ENCODE results near the gene CHAT. TPM values are rescaled to one million over a fixed set of nuclear protein-coding genes. Genes with fewer than 3 reads are reported as not detected.

CHAT gene
- total RNA-seq, 2 experiments from 2014 or later: not detected

- Histone ChIP-seq H3K4me3 (ENCODE audit: low read depth, low read length, poor library complexity, severe bottlenecking) (no peak overlapping the region), H3K4me1 (ENCODE audit: insufficient read depth, low read length, poor library complexity, severe bottlenecking) (no peaks in the 10 kb centered on the region), H3K4me2 (ENCODE audit: low read length) (no peak overlapping the region), H3K27ac (ENCODE audit: low read depth, low read length, poor library complexity, severe bottlenecking) (no peak overlapping the region), H3K9me2 (ENCODE audit: insufficient read depth, low read length) (no peaks in the 10 kb centered on the region), H3K36me3 (ENCODE audit: insufficient read depth, low read length) (no peaks in the 10 kb centered on the region), H2AFZ (ENCODE audit: low read length) (no peak overlapping the region), H3K9me3 (ENCODE audit: low read length) (no peaks in the 10 kb centered on the region), H3K79me2 (ENCODE audit: insufficient read depth, low read depth, low read length) (no peaks in the 10 kb centered on the region), H4K20me1 (ENCODE audit: insufficient read depth, low read length) (no peaks in the 10 kb centered on the region)
- no peak for DNase-seq (ENCODE audit: low spot score)
- TF ChIP-seq EZH2phosphoT487 (IDR thresholded peaks at IDR 0.05; ENCODE audit: borderline replicate concordance, low read depth, low read length) (no peak), CTCF (conservative IDR thresholded peaks at IDR 0.05; ENCODE audit: low read length) (no peak)
- POLR2A ChIA-PET: no interaction called here
- intact Hi-C loops (cut with micrococcal nuclease; ENCODE audit: unreplicated experiment): no loop called here
- CTCF ChIA-PET (ENCODE audit: unreplicated experiment): no interaction called here
- BruUV-seq (replicated peaks): no TSS peak
These were observed 34.4 kb downstream of the CHAT start for GRCh38 chr10:49647985-49648795.

- H2AFZ ChIP-seq (ENCODE audit: low read length): no peak overlapping the region
- H3K4me1 ChIP-seq (ENCODE audit: insufficient read depth, low read length, poor library complexity, severe bottlenecking): no peaks in the 10 kb centered on the region
- no peaks in the 10 kb centered on the region for H3K9me3 ChIP-seq (ENCODE audit: low read length)
- DNase-seq (ENCODE audit: low spot score): no peak
- no peaks in the 10 kb centered on the region for H4K20me1 ChIP-seq (ENCODE audit: insufficient read depth, low read length)
- TF ChIP-seq CTCF (conservative IDR thresholded peaks at IDR 0.05; ENCODE audit: low read length) (no peak), EZH2phosphoT487 (IDR thresholded peaks at IDR 0.05; ENCODE audit: borderline replicate concordance, low read depth, low read length) (no peak)
- no peak overlapping the region for H3K4me3 ChIP-seq (ENCODE audit: low read depth, low read length, poor library complexity, severe bottlenecking)
- BruUV-seq (replicated peaks): no TSS peak
- CTCF ChIA-PET (ENCODE audit: unreplicated experiment): no interaction called here
- H3K4me2 ChIP-seq (ENCODE audit: low read length): no peak overlapping the region; the same call in 1 of the 2 replicates
- H3K79me2 ChIP-seq (ENCODE audit: insufficient read depth, low read depth, low read length): no peaks in the 10 kb centered on the region
- H3K36me3 ChIP-seq (ENCODE audit: insufficient read depth, low read length): no peaks in the 10 kb centered on the region
- H3K9me2 ChIP-seq (ENCODE audit: insufficient read depth, low read length): no peaks in the 10 kb centered on the region
- POLR2A ChIA-PET: interaction anchor here (0.7 to 1.3 kb wide), 2 partner anchors 16 to 117 kb away, joined by 3 read pairs; no protein-coding TSS in a partner anchor
- H3K27ac ChIP-seq (ENCODE audit: low read depth, low read length, poor library complexity, severe bottlenecking): no peak overlapping the region
- intact Hi-C loops (cut with micrococcal nuclease; ENCODE audit: unreplicated experiment): no loop called here
These were observed 35.5 kb downstream of the CHAT start for GRCh38 chr10:49649294-49649693.

Data from OCI-LY7 (cell line).